Measurements from ENCODE around the gene RPL37A.

The RPL37A gene

DNA sequence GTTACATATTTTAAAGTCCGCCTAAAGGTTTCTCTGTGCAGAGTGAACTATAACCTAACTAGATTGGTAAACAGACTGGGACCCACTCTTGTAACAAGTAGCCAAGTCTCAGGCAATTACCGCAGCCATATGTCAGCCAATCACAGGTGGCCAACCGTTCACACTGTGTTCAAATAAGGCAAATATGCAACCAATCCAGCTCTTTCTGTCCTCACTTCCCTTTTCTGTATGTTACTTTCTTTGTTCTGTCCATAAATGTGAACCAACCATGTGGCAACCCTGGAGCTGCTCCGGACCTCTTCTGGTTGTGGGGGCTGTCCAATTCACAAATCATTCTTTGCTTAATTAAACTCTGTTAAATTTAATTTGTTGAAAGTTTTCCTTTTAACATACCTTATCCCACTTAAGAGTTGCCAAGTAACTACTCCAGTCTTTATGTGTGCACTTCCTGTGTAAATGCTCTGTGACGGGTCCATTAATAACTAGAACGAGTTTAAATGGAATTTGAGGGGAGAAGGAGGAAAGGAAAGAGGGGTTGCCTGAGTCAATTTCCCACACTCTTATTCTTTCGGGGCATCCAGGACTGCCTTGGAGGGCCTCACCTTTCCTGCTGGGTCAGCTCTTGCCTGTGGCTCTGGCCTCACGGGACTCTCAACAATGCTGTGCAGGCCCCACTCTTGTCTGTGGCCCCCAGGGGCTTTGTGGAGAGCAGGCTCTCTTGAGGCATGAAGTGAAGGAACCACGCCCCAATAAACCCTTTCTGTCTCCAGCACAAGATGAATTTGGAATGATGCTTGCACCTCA, 6.6 kb upstream of the RPL37A start:
- no peak for DNase-seq

DNA sequence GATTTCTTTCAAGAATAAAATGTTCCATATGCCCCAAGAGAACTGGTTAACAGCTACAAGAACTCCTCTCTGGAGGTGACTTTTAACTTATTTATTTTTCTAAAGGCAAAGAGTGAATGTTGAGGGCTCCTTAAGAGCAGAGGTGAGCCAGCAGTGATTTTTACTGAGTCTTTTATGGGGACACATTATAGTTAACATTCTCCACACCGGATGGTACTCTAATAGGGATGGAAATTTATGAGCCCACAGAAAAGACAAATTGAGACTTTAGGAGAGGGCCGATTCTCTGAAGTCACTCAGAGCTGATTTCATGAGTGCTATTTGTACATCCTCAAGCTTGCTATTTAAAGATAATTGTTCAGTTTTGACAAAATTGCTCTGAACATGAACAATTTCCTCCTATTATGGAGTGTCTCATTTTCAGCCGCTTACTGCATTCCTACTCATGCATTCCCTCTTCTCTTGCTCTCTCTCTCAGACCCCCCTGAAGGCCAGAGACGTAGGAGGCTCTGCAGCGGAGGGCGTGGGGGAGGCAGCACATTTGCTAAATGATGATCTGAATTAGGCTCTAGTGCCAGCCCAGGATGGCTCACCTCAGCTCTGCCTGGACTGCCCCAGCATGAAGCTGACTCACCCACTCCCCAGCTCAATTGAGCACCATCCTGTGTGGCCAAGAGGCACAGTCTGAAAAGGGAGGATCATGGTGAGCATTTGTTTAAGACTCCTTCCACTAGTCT, 5.9 kb upstream of the RPL37A start:
- no peak for DNase-seq

DNA sequence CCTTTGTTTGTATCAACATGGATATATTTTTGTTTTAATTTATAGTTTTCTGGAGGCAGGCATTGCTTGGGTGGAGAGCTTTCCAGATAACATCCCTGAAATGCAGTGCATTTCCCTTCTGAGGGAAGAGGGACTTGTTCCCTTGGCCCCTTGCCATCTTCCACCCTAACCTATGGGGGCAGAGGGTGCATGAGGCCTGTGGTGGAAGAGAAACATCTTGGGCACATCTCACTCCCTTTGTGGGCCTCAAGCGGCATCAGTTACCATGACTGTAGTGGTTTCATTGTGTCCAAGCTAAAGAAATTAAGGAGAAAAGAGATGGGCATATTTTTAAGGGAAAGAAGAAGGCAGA, 5.3 kb upstream of the RPL37A start:
- no peak for DNase-seq

DNA sequence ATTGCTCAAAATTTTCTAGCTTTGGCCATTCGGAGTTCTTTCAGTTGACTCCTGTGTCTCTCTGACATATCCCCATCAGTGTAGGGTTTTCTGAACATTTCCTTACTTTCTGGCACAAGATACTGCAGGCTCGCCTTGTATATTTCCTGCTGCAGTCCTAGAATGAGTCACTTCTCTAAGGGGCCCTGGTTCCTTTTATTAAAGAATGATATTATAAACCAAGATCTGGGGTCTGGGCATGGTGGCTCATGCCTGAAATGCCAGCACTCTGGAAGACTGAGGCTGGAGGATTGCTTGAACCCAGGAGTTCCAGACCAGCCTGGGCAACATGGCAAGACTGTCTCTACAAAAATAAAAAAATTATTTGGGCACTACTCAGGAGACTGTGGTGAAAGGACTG, 3.0 kb upstream of the RPL37A start:
- no peak for DNase-seq

DNA sequence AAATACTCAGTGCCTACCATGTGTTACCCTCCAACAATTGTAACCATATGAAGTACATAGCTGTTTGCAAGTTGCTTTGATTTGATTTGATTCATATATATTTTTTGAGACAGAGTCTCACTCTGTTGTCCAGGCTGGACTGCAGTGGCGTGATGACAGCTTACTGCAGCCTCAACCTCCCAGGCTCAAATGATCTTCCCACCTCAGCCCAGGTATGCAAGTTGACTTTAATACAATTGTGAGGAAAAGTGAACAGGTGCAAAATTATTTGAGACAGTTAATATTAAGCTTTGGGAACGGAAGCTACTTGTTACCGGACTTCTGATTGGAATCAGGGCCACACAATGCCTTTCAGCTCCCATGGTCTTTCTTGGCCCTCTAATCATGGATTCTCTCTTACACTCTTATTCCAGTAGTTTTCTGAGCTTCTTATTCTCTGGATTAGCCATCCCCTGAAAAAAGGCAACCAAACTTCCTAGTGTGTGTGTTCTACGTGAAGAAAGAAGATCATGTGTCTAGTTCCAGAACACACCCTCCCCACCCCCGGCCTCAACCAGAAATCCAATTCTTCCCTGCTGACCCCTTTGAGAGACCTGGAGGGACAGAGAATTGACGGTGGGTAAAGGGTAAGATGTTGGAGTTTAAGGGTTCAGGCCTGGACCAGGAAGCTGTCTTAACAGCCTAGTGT, 1.1 kb upstream of the RPL37A start:
- DNase-seq = no peak

DNA sequence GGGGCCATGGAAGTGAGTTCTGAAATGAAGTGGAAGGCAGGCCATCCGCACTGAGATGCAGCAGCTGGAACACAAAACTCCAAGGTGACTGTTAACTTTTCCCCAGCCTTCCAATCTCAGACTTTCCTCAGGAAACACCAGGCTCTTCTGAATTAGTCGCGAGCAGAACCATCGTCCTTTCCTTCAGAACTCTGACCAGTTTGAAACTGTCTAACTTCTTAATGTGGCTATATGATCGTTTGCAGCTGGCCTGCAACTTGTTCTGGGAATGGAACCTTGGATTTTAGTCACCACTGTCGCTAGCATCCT, 620 bp upstream of the RPL37A start:
- no peak for DNase-seq

DNA sequence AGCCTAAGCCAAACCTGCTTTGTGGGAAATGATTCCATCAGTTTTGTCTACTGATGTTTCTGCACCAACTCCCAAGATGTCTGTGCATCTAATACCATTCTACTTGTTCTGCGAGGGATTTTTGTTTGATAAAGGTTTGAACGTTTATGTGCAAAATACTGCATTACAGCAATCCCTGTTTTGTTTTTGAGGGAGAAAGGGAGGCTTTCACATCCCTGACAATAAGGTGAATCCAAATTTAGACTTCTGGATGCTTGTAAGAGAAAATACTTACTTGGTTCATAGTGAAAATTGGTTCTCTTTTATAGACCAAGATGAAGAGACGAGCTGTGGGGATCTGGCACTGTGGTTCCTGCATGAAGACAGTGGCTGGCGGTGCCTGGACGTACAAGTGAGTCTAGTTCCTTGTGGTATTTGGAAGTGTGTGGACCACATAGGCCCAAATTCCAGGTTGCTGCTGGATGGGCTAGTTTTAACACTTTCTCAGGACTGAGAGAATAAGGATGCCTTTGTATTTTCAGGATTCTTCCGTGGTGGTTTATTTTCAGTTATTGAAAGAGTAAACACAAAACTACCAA, 1.1 kb downstream of the RPL37A start:
- no peak for DNase-seq

DNA sequence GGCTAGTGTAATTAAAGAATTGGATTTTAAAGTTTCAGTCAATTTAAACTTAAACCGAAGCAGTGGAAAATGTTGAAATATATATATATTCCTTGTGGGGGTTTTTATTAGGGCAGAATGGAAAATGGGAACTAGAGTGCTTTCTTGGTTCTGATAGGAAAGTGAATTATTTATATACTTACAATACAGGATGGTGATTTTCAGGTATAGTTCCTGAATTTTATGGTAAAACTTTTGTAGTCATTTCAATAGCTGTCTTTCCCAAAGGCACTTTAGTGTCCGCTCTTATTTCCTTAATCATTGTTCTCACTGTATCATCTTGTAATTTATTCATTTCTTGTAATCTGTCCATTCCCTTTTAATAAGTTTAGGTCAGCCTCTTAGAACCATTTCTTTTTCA, 1.9 kb downstream of the RPL37A start:
- no peak for DNase-seq

DNA sequence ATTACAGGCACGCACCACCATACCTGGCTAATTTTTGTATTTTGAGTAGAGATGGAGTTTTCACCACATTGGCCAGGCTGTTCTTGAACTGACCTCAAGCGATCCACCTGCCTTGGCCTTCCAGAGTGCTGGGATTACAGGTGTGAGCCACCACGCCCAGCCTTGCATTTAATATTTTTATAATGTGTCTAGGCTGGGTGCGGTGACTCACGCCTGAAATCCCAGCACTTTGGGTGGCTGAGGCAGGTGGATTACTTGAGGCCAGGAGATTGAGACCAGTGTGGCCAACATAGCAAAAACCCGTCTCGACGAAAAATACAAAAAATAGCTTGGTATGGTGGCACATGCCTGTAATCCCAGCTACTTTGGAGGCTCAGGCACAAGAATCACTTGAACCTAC, 3.2 kb downstream of the RPL37A start:
- DNase-seq = no peak

DNA sequence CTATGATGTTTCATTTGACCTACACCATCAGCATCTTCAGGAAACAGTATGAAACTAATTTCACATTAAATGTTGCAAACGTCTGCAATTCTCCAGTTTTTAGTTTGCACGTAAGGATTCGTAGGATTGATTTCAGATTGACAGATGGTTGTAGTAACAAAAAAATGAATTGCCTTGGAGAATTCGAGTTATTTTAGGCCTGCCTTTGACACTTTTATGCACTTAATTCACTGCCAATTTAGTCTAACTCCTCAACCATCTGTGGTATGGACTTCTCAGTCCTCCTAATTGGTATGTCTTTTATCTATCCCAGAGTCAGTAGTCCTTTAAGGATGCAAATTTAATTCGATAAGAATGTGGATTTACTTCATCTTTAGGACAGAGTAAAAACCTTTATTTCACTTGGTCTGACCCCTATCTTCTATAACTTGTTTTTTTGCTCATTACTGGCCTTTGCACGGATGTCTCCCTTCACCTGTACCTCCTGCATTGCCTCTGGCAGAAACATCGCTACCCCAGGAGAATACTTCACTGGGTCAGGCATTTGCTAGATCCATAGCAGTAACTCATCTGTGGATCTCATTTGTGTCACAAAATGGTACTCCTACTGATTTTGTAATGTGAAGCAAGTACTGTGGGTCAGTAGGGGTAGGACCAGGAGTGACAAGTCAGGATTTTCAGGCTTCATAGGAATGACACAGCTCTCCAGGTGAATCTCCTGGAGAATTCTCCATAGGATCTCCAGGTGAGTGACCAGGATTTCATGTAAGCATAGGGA, 3.9 kb downstream of the RPL37A start:
- no peak for DNase-seq

DNA sequence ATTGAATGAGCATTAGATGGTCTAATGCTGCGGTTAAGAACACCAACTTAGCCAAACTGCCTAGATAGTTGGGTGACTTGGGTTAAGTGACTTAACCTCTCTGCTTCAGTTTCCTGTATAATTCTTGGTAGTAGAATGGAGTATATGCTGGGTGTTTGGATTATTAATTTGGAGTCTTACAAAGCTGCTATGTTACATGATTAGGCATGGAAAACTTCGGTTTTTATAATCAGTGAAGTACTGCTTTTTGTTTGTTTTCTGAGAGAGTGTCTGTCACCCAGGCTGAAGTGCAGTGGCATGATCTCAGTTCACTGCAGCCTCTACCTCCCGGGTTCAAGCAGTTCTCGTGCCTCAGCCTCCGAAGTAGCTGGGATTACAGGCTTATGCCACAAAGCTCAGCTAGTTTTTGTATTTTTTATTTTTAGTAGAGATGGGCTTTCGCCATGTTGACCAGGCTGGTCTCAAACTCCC, 4.5 kb downstream of the RPL37A start:
- no peak for DNase-seq

DNA sequence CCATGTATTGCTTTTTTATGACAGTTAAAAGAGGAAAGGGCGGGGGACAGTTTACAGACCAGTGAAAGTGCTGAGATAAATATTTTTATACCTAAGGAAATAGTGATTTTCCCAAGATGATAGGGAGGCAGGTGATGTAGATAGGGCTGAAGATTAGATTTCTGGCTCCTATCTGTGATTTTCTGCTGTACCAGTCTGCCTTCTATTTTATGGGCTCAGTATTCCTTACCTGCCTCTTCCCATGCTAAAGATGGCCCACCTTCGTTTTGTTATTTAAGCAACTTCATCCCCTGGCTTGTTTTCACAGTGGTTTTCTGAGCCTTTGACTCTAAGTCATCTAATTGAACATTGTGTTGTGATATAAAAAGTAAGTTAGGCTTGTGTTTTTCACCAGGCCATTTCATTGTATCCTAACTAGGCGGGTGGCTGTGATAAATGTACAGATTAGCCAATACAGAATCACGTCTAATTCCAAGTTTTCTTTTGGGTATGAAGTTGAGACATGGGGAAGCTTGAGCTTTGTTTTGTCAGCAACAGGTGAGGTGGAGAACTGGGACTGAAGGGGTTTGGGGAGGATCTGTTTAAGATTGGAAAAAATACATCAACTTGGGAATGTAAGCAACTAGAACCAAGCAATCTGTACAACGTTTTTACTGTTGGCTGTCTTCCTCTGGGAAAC, 5.2 kb downstream of the RPL37A start:
- DNase-seq = no peak

DNA sequence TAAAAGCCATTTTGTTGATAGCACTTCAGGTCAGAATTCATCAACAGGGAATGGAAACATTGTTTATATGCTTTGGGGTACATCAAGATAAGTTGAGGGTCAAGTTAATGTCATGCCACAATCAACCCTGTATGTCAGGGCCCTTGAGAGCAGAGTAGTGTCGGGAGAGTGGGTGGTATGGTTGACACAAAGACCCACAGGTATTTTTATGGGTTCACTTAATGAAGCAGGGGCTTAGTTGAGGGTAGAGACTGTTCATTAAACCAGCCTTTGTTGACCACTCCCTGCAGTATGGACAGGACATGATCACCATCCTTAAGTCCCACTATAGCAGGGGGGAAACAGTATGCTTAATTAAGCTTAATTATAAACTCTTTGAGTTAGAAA, 5.7 kb downstream of the RPL37A start:
- no peak for DNase-seq

DNA sequence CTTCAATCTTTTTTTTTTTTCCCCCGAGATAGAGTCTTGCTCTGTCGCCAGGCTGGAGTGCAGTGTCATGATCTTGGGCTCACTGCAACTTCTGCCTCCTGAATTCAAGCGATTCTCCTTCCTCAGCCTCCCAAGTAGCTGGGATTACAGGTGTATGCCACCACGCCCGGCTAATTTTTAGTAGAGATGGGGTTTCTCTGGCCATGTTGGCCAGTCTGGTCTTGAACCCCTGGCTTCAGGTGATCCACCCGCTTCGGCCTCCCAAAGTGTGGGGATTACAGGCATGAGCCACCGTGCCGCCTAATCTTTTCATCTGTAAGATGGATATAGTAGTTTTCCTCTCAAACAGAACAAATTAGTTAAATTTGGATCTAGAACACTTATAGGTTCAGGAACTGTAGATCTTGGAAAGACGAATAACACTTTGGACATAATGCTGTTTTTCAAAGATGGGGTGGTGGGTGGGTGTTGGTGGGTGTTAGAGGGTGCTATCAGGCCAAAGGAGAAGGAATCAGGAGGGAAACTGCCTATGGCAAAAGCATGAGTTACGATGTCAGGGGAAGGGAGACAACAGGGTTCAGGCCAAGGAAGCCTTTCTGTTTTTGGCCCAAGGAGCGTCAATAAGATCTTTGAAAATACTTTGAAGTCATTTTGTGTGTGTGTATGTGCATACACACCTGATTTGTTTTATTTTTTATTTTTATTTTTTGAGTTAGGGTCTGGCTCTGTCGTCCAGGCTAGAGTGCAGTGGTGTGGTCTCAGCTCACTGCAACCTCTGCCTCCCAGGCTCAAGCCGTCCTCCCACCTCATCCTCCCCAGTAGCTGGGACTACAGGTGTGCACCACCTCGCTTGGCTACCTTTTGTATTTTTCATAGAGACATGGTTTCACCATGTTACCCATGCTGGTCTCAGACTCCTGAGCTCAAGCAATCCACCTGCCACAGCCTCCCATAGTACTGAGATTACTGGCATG, 6.8 kb downstream of the RPL37A start:
- DNase-seq = no peak

DNA sequence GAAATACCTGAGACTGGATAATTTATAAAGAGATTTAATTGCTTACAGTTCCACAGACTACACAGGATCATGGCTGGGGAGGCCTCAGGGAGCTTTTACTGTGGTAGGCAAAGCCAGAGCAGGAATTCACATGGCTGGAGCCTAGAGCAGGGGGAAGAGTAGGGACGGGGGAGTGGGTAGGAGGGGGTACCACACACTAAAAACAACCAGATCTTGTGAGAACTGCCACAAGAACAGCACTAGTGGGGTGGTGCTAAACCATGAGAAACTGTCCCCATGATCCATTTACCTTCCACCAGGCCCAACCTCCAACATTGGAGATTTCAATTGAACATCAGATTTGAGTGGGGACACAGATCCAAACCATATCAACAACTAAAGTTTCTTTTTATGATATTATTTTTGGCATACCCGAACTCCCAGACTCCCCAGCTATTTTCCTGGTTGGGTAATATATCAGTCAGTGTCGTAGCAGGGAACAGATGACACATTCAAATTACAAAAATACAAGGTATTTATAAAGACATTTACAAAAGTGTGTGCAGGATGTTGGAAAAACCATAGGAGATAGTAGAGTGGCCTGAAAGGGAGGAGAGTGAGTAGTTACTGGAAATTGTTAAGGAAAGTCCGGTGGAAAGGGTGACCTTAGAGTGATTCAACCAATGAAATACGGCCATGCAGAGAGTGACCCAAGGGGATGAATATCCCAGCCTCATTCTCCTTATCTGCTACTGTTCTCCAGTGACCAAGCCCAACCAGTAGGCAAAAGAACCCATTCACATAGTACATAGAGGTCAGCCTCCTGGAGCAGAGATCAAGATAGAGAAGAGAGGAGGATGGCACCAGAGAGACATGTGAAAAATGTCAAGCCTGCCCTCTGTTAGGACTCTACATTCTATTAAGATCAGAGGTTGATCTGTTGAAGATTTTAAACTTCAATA, 8.8 kb downstream of the RPL37A start:
- DNase-seq = no peak

DNA sequence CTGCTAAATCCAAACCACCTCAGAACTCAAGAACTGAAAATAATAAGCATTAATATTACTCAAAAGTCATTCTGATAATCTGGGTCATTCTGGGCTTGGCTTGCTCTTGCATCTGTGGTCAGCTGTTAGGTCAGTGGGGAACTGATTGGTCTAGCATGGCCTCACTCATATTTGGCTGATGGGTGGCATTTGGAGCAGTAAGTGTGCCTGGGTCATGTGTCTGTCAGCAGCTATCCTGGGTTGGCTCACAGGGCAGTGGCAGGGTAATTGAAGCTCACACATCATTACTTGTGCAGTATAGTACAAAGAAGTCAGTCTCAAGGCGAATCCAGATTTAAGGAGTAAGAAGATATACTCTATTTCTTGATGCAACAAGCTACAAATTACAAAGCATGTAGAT, 9.6 kb downstream of the RPL37A start:
- no peak for DNase-seq

DNA sequence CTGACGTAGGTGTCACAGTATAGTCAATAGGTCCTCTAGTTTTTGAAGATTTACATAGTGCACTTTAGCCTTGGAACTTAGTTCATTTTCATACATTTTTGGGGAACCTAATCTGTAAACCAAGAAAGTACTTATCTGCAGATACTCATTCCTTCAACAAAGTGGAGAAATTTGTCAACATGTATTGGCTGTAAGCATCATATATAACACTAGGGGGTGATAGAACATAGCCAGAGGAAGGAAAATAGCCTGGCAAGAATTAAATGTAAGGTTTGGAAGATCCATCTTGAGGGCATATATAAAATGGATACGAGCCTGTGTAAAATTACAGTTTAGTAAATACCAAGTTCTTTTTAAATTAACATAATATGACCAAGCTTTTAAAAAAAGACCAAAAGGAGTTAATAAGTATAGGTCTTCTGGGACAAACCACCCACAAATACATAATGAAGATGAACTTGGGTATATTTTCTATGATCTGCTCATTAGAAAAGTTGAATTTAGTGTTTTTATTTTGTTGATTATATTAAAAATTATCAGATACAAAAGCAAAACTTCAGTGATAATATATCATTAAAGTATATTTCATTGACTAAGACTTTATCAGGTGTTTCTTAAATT, 18.2 kb downstream of the RPL37A start:
- peak; percentile 4 to 65 for DNase-seq

DNA sequence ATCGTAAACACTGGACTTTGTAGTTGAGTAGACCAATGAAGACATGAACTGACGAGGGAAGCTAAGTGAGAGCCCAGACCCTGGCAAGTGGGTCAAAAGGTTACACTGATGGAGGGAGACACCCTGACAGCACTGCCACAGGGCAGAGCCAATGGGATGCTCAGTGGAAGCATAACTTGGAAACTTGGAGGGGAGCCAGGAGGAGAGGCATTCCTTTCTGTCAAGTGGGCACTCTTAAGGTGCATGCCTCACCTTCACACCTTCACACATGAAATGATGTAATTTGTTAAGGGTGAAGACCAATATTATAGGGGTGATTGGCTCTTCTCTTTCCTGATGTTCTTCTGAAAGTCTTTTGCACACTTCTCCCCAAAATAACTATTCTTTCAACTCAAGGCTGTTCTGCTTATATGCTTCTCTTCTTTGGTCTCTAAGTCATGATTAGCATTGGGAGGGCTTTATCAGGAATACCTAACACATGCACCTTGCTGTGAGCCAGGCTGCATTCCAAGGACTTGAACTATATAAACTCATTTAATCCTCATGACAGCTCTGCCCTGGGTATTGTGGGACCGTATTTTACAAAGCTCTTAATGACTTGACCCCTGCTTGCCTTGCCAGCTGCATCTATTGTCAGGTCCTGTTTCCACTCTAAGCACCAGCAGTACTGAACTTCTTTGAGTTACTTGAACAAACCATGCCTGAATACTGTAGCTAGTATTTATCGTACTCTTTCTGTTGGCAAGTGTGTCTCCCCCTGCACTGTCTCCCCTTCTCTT, 19.0 kb downstream of the RPL37A start:
- no peak for DNase-seq
